Stimulated activated memory B cell treated with anti-CD40 and anti-IgM and Interleukin-4, amounts not matched to agents 10 μg/mL and 1 μg/mL and 100 μg/mL, for 72 hours (primary cell): ENCODE data around the gene ZNF280A.
"Not testable (repeated sequence)": the region's sequence is repeated elsewhere in the genome, so short reads cannot be mapped to it uniquely, and the experiment has no call there.

Experiments
- ATAC-seq: fragments of 150-1000 bp; cut with Tn5 transposase; 2 replicates; pipeline ENCODE4 v1.10.0; 2021
- H3K27ac Mint-ChIP-seq: one replicate; pipeline ENCODE4 v1.8.0; 2022; ENCODE audit warnings: mild to moderate bottlenecking, mixed read lengths
- H3K27me3 Mint-ChIP-seq: one replicate; pipeline ENCODE4 v1.8.0; 2022; ENCODE audit warnings: mixed read lengths
- H3K36me3 Mint-ChIP-seq: one replicate; pipeline ENCODE4 v1.8.0; 2022; ENCODE audit warnings: mixed read lengths
- H3K4me1 Mint-ChIP-seq: one replicate; pipeline ENCODE4 v1.8.0; 2022; ENCODE audit warnings: mixed read lengths
- H3K4me3 Mint-ChIP-seq: one replicate; pipeline ENCODE4 v1.8.0; 2022; ENCODE audit warnings: mild to moderate bottlenecking, moderate library complexity, mixed read lengths
- H3K9me3 Mint-ChIP-seq: one replicate; pipeline ENCODE4 v1.8.0; 2022; ENCODE audit warnings: mixed read lengths

The ZNF280A gene

DNA sequence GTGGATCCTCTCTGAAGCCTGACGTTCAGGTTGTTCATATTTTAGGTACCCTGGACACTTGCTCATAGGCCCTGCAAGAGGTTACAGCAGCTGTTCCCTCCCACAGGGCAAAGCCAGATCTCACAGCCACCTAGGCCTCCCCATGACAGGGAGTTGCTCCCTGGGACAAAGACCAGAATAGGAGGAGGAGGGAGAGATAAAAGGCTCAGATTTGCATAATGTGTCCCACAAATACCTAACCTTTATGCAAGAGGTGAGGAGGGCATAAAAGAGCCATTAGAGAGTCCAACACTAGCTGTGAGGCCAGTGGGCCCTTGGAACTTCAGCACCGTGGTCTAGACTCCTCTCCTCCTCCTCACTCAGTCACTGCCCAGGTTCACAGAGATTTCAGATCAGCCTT, 45.3 kb downstream of the ZNF280A start:
- H3K9me3 Mint-ChIP-seq = peaks cover 3% of the 10 kb centered on the region
- H3K4me1 Mint-ChIP-seq = peaks cover 6% of the 10 kb centered on the region
- H3K27ac Mint-ChIP-seq = no peak overlapping the region
- no peak overlapping the region for H3K4me3 Mint-ChIP-seq
- H3K27me3 Mint-ChIP-seq = no peaks in the 10 kb centered on the region
- no peak for ATAC-seq
- no peaks in the 10 kb centered on the region for H3K36me3 Mint-ChIP-seq

DNA sequence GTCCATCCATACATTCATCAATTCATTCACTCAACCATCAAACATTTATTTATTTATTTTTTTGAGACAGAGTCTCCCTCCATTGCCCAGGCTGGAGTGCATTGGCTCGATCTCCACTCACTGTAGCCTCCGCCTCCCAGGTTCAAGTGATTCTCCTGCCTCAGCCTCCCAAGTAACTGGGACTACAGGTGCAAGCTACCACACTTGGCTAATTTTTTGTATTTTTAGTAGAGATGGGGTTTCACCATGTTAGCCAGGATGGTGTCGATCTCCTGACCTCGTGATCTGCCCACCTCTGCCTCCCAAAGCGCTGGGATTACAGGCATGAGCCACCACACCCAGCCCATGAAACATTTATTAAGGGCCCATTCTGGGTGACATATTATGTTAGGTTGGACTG, 49.0 kb downstream of the ZNF280A start:
- ATAC-seq, H3K27ac Mint-ChIP-seq, H3K4me3 Mint-ChIP-seq: not testable (repeated sequence)

DNA sequence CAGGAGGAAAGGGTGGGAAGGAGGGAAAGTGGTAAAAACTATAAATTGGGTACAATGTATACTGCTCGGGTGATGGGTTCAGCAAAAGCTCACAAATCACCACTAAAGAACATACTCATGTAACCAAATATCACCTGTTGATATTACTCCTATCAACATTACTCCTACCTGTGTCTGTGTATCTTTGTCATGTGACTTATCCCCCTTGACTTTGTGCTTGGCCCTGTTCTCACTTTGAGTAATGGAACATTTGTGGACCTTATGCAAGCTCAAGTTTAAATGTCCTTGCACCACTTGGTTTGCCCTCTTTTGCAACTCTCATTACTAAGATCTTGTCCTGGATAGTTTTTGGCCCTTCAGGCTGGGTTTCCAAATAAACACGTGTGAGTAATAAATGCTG, 50.5 kb downstream of the ZNF280A start:
- Mint-ChIP-seq H3K9me3 (peaks cover 9% of the 10 kb centered on the region), H3K36me3 (no peaks in the 10 kb centered on the region), H3K4me1 (no peaks in the 10 kb centered on the region), H3K27me3 (peaks cover under 1% of the 10 kb centered on the region), H3K27ac (no peak overlapping the region), H3K4me3 (no peak overlapping the region)
- no peak for ATAC-seq

More for the DNA sequence above, 49.0 kb downstream of the ZNF280A start:
- H3K4me1 Mint-ChIP-seq, H3K27me3 Mint-ChIP-seq, H3K9me3 Mint-ChIP-seq, H3K36me3 Mint-ChIP-seq: not testable (repeated sequence)

DNA sequence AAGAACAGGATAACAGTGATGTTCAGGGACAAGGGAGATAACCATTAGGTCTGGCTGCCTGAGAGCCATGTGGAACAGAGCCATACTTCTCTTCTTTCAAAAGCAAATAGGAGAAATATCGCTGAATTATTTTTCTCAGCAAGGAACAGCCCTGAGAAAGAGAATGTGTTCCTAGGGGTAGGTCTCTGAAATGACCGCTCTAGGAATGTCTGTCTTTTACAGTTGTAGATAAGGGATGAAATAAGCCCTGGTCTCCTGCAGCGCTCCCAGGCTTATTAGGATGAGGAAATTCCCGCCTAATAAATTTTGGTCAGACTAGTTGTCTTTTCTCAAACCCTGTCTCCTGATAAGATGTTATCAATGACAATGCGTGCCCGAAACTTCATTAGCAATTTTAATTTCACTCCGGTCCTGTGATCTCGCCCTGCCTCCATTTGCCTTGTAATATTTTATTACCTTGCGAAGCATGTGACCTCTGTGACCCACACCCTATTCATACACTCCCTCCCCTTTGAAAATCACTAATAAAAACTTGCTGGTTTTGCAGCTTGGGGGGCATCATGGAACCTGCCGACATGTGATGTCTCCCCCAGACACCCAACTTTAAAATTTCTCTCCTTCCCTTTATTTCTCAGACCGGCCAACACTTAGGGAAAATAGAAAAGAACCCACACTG, 51.1 kb downstream of the ZNF280A start:
- not testable (repeated sequence) for H3K9me3 Mint-ChIP-seq, H3K27me3 Mint-ChIP-seq, H3K27ac Mint-ChIP-seq, H3K36me3 Mint-ChIP-seq, H3K4me3 Mint-ChIP-seq, H3K4me1 Mint-ChIP-seq, ATAC-seq

DNA sequence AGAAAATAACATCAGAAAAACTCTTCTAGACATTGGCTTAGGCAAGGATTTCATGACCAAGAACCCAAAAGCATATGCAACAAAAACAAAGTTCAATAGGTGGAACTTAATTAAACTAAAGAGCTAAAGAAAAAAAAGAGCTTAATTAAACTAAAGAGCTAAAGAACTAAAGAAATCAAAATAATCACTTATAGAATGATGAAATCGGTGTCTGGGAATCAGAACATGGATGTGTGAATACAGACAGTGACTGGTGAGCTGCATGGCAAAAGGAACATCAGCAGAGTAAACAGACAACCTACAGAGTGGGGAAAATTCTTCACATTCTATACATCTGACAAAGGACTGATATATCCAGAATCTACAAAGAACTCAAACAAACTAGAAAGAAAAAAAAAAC, 53.0 kb downstream of the ZNF280A start:
- no peak overlapping the region for H3K4me3 Mint-ChIP-seq
- peaks cover 9% of the 10 kb centered on the region for H3K9me3 Mint-ChIP-seq
- no peak overlapping the region for H3K27ac Mint-ChIP-seq
- peaks cover 8% of the 10 kb centered on the region for H3K27me3 Mint-ChIP-seq
- no peaks in the 10 kb centered on the region for H3K36me3 Mint-ChIP-seq
- no peak for ATAC-seq
- H3K4me1 Mint-ChIP-seq = peaks cover 10% of the 10 kb centered on the region

DNA sequence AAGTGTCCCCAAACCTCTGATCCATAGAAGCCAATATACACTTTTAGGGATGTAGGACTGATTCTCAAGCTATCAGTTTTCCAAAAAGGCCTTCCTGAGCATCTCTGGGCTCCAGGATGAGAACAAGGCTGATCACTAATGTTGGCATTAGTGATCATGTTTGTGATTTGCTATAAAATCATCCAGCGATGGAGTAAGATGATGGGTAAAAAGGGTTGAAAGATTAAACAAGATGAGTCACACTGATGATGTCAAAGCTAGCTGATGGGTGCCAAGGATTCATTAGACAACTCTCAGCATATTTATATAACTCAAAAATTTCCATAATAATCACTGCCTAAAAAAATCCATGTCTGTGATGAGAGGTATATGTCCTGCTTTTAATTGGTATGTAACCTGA, 54.3 kb downstream of the ZNF280A start:
- Mint-ChIP-seq H3K4me3 (no peak overlapping the region), H3K4me1 (peaks cover 10% of the 10 kb centered on the region), H3K27me3 (peaks cover 8% of the 10 kb centered on the region), H3K9me3 (peaks cover 9% of the 10 kb centered on the region), H3K36me3 (no peaks in the 10 kb centered on the region), H3K27ac (no peak overlapping the region)
- ATAC-seq = no peak

DNA sequence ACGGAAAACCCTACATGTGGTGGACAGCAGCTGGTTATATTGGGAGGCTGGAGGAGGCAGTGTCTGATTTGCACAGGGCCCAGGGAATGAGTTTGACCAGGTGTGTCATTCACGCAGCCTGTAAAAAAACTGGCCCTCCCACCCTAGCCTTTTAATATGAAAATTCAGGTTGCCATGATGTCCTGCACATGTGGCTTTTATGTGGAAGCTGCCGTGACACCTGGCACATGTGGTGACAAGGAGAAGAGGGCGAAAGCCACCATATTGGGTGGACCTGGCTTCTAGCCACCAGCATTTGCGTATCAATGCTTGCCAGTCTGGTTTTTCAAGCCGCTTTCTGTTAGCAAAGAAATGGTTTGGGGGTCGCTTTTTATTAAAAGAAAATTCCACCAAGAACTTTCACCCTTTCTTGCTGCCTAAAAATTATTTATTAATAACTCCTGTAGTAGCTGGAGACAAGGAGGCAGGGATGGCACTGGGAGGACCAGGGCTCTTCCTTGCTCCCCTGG, 54.9 kb downstream of the ZNF280A start:
- peaks cover 8% of the 10 kb centered on the region for H3K27me3 Mint-ChIP-seq
- peaks cover 10% of the 10 kb centered on the region for H3K4me1 Mint-ChIP-seq
- no peak for ATAC-seq
- H3K27ac Mint-ChIP-seq = no peak overlapping the region
- peaks cover 9% of the 10 kb centered on the region for H3K9me3 Mint-ChIP-seq
- H3K36me3 Mint-ChIP-seq = no peaks in the 10 kb centered on the region
- H3K4me3 Mint-ChIP-seq = no peak overlapping the region

DNA sequence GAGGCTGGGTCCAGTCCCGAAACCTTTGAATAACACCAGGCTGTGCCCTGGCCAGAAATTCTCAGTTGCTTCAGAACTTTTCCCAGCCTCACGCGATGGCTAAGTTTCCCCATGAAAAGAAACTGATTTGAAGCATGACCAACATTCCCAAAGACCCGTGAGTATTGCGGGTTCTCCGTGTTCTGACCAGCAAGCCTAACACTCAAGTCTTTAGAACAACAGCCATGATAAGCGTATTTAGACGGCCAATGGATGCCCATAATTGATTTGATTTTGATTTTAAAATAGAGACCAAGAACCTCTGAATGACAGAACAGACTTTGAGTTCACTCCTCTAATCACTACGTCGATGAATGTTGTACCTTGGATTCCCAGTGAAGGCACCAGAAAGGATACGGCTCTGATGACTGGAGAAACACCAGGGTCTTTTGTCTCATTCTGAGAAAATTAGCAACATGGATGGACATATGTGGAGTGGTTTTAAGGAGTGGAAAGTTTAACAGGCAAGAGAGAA, 55.5 kb downstream of the ZNF280A start:
- Mint-ChIP-seq H3K36me3 (peaks cover 3% of the 10 kb centered on the region), H3K4me1 (peaks cover 10% of the 10 kb centered on the region), H3K9me3 (peaks cover 9% of the 10 kb centered on the region), H3K4me3 (no peak overlapping the region), H3K27me3 (peaks cover 8% of the 10 kb centered on the region), H3K27ac (no peak overlapping the region)
- ATAC-seq = no peak

DNA sequence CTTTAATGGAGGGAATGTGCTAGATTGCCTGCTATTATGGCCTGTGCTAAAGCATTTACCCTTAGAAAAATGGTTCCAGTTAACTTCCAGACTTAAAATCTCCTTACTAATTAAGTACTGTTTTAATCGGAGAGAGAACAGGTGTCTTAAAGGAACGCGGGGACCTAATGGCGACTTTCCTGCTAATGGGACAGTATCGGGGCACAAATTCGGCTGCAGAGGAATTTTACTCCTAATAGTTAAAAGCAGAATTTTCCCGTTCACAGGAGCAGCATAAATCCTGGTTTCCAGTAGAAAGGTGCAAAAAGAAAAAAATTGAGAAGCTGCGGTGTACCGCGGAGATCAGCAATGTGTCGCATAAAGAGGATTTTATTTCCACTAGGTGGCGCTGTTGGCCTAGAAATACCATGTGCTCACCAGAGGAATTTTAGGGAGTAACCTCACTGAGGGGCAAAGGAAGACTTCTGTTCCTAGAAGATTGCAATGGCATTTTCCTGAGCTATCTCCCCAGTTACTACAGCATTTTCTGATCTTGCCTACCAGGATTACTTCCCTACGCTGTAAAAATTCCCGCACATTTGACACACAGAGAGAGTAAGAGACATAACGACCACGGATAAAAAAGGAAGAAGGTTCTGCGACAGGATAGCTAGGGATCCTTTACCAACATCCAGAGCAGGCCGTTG, 56.1 kb downstream of the ZNF280A start:
- Mint-ChIP-seq H3K36me3 (peaks cover 7% of the 10 kb centered on the region), H3K27me3 (peaks cover 8% of the 10 kb centered on the region), H3K4me1 (peaks cover 10% of the 10 kb centered on the region), H3K4me3 (no peak overlapping the region), H3K27ac (no peak overlapping the region), H3K9me3 (peaks cover 12% of the 10 kb centered on the region)
- ATAC-seq = no peak
